BJ (cell line): ENCODE data around the gene ARL6IP4. TPM values are rescaled to one million over a fixed set of nuclear protein-coding genes. Genes with fewer than 3 reads are reported as not detected.

Experiments
- CTCF ChIA-PET: fragments of 350-600 bp; formaldehyde crosslinking; extraction: SDS; loops from one replicate; lab custom pipeline; 2021; ENCODE audit warnings: antibody characterized with exemption, inconsistent platforms; lab: Yijun Ruan, JAX
- POLR2A ChIA-PET: fragments of 300-600 bp; sonication (Branson Sonifier 250); formaldehyde crosslinking; extraction: SDS; loops from one replicate; lab custom pipeline; 2021; ENCODE audit warnings: antibody characterized with exemption; lab: Charles Lee
- DNase-seq: peaks from one replicate; pipeline ENCODE4 v3.0.0-alpha.2; 2011; ENCODE audit warnings: low read depth
- H3K27me3 ChIP-seq: 2 replicates; pipeline ENCODE4 v1.6.0; 2011; ENCODE audit warnings: low read length; ENCODE audit not compliant: control insufficient read depth, insufficient read depth
- H3K36me3 ChIP-seq: 2 replicates; pipeline ENCODE4 v1.5.1; 2011; ENCODE audit warnings: low read length; ENCODE audit not compliant: control insufficient read depth, insufficient read depth
- H3K4me3 ChIP-seq: 2 replicates; pipeline ENCODE4 v1.5.1; 2011; ENCODE audit warnings: low read depth, mild to moderate bottlenecking, control low read depth, low read length
- CTCF ChIP-seq: IDR thresholded peaks from 2 replicates; pipeline ENCODE4 v1.5.1; 2011; ENCODE audit warnings: low read depth, mild to moderate bottlenecking, control low read depth, inconsistent platforms, low read length, moderate library complexity; ENCODE audit not compliant: insufficient read depth
- polyA plus RNA-seq: library from polyadenylated mRNA; depleted of rRNA; stranded (reverse); fragments of >200 nt; gene quantifications from 2 replicates; pipeline ENCODE4 v1.2.3, GENCODE V29; 2011

ARL6IP4 gene
- polyA plus RNA-seq, 1 experiment = 190 TPM

GRCh38 chr12:122992386-122992785, 11.9 kb downstream of the ARL6IP4 start:
- POLR2A ChIA-PET = no interaction called here
- Histone ChIP-seq H3K4me3 (no peak overlapping the region), H3K36me3 (no peaks in the 10 kb centered on the region), H3K27me3 (no peaks in the 10 kb centered on the region)
- TF ChIP-seq CTCF = no peak
- CTCF ChIA-PET = no interaction called here
- no peak for DNase-seq

GRCh38 chr12:122994140-122994675, 13.7 kb downstream of the ARL6IP4 start:
- no peak for TF ChIP-seq CTCF
- no peak for DNase-seq
- Histone ChIP-seq H3K4me3 (no peak overlapping the region), H3K27me3 (no peaks in the 10 kb centered on the region), H3K36me3 (no peaks in the 10 kb centered on the region)
- ChIA-PET CTCF (no interaction called here), POLR2A (interaction anchor here (0.7 kb wide), 1 partner anchor 19 kb away, joined by 6 read pairs; the partner anchor contains the start of gene OGFOD2)

- Histone ChIP-seq H3K4me3 (no peak overlapping the region), H3K27me3 (no peaks in the 10 kb centered on the region), H3K36me3 (no peaks in the 10 kb centered on the region)
- CTCF ChIA-PET = no interaction called here
- POLR2A ChIA-PET = no interaction called here
- TF ChIP-seq CTCF = no peak
- no peak for DNase-seq
Observed at GRCh38 chr12:122994781-122995502, 14.5 kb downstream of the ARL6IP4 start.

- POLR2A ChIA-PET = no interaction called here
- Histone ChIP-seq H3K27me3 (no peaks in the 10 kb centered on the region), H3K4me3 (no peak overlapping the region), H3K36me3 (no peaks in the 10 kb centered on the region)
- CTCF ChIA-PET = interaction anchor here (0.9 kb wide), 1 partner anchor 13 kb away, joined by 3 read pairs; no protein-coding TSS in a partner anchor
- no peak for TF ChIP-seq CTCF
- no peak for DNase-seq
Observed at GRCh38 chr12:122995503-122996187, 15.2 kb downstream of the ARL6IP4 start.

- TF ChIP-seq CTCF = no peak
- POLR2A ChIA-PET = no interaction called here
- DNase-seq = no peak
- CTCF ChIA-PET = interaction anchor here (0.9 kb wide), 1 partner anchor 13 kb away, joined by 3 read pairs; no protein-coding TSS in a partner anchor
- no peaks in the 10 kb centered on the region for H3K27me3 ChIP-seq
- no peak overlapping the region for H3K4me3 ChIP-seq
- no peaks in the 10 kb centered on the region for H3K36me3 ChIP-seq
Observed at GRCh38 chr12:122996188-122996601, 15.7 kb downstream of the ARL6IP4 start.
